ENCODE data around the gene DPEP1.
"Not testable (repeated sequence)": the region's sequence is repeated elsewhere in the genome, so short reads cannot be mapped to it uniquely, and the experiment has no call there.

GRCh38 chr16:89671565-89671964 is 58.1 kb downstream of the DPEP1 start:
- not testable (repeated sequence) for TF ChIP-seq CTCF (IDR thresholded peaks at IDR 0.05; ENCODE audit: low read depth, low read length); EZH2phosphoT487 (IDR thresholded peaks at IDR 0.05; ENCODE audit: low read depth)
